GM19397 (cell line): Measurements from ENCODE around the gene MIB1.
"Not testable (repeated sequence)": the region's sequence is repeated elsewhere in the genome, so short reads cannot be mapped to it uniquely, and the experiment has no call there.

Experiments used
- ATAC-seq: cut with Tn5 transposase; IDR thresholded peaks from one replicate; pipeline ENCODE4 v1.9.1; 2021; ENCODE audit warnings: mild to moderate bottlenecking, moderate library complexity; ENCODE audit not compliant: unreplicated experiment

MIB1 gene

GRCh38 chr18:21743166-21743832 is 2.7 kb downstream of the MIB1 start:
- no peak for ATAC-seq

GRCh38 chr18:21745231-21745630 is 4.6 kb downstream of the MIB1 start:
- no peak for ATAC-seq

- ATAC-seq, result no peak
These were observed 6.7 kb downstream of the MIB1 start for GRCh38 chr18:21747268-21747667.

- ATAC-seq, result no peak
These were observed 7.4 kb downstream of the MIB1 start for GRCh38 chr18:21747764-21748693.

GRCh38 chr18:21757833-21758232 is 17.2 kb downstream of the MIB1 start:
- no peak for ATAC-seq

- ATAC-seq, result no peak
These were observed 19.2 kb downstream of the MIB1 start for GRCh38 chr18:21759836-21760235.

- ATAC-seq, result no peak
These were observed 19.7 kb downstream of the MIB1 start for GRCh38 chr18:21760321-21760720.

- ATAC-seq, result no peak
These were observed 21.0 kb downstream of the MIB1 start for GRCh38 chr18:21761471-21762115.

- ATAC-seq, result no peak
These were observed 21.7 kb downstream of the MIB1 start for GRCh38 chr18:21762181-21762772.

GRCh38 chr18:21763846-21764646 is 23.5 kb downstream of the MIB1 start:
- ATAC-seq, result no peak

GRCh38 chr18:21769206-21769605 is 28.6 kb downstream of the MIB1 start:
- no peak for ATAC-seq

- ATAC-seq, result no peak
These were observed 34.1 kb downstream of the MIB1 start for GRCh38 chr18:21774722-21775121.

GRCh38 chr18:21777814-21778213 is 37.2 kb downstream of the MIB1 start:
- ATAC-seq, result peak; percentile 51

GRCh38 chr18:21786526-21786925 is 45.9 kb downstream of the MIB1 start:
- no peak for ATAC-seq

- not testable (repeated sequence) for ATAC-seq
These were observed 55.5 kb downstream of the MIB1 start for GRCh38 chr18:21796089-21796488.

- ATAC-seq, result no peak
These were observed 57.5 kb downstream of the MIB1 start for GRCh38 chr18:21798126-21798525.

- no peak for ATAC-seq
These were observed 59.1 kb downstream of the MIB1 start for GRCh38 chr18:21799721-21800120.

- ATAC-seq, result no peak
These were observed 62.9 kb downstream of the MIB1 start for GRCh38 chr18:21803495-21803894.

- ATAC-seq, result no peak
These were observed 65.3 kb downstream of the MIB1 start for GRCh38 chr18:21805771-21806366.

- ATAC-seq, result no peak
These were observed 67.6 kb downstream of the MIB1 start for GRCh38 chr18:21808185-21808584.
